Right cardiac atrium (tissue), 5 donors: ENCODE measurements around the gene SLC3A2. TPM values are rescaled to one million over a fixed set of nuclear protein-coding genes. Genes with fewer than 3 reads are reported as not detected.
A peak's percentile ranks its signal among the peaks of the same experiment; 100 is the strongest.
"Not testable (repeated sequence)": the region's sequence is repeated elsewhere in the genome, so short reads cannot be mapped to it uniquely, and the experiment has no call there.

Source experiments
- ATAC-seq, 2 donors: fragments of 200-7000 bp; cut with Tn5 transposase; one replicate each; pipeline versions ENCODE4 v1.8.0 to v1.9.1; 2020; ENCODE audit warnings: moderate library complexity in 2 of 2, mild to moderate bottlenecking in 1 of 2
- DNase-seq, 3 donors: peaks; one replicate each; pipeline ENCODE4 v3.0.0-alpha.2; 2020
- H3K27ac ChIP-seq: one replicate; pipeline ENCODE4 v1.5.1; 2013; ENCODE audit warnings: mild to moderate bottlenecking, low read length, control low read depth, moderate library complexity
- H3K27me3 ChIP-seq: one replicate; pipeline ENCODE4 v1.6.1; 2013; ENCODE audit not compliant: control insufficient read depth, insufficient read depth
- H3K4me1 ChIP-seq: one replicate; pipeline ENCODE4 v1.6.1; 2013; ENCODE audit warnings: low read length; ENCODE audit not compliant: control insufficient read depth, insufficient read depth
- H3K4me3 ChIP-seq: one replicate; pipeline ENCODE4 v1.5.1; 2013; ENCODE audit warnings: low read length, control low read depth
- H3K9me3 ChIP-seq: one replicate; pipeline ENCODE4 v1.6.1; 2013; ENCODE audit warnings: low read length; ENCODE audit not compliant: control insufficient read depth
- WGBS: extraction: QIAGEN DNeasy Blood & Tissue Kit; methylation state at CpG from one replicate; pipeline ENCODE4 v1.1.7; 2013; 5-methylcytosine and 5-hydroxymethylcytosine counted together
- intact Hi-C, 4 donors: fragments of 100-400 bp; cut with DNase I; formaldehyde crosslinking; loops; one replicate each; pipeline versions ENCODE4 v1.11.0 to v1.14.0; 2022 to 2023
- polyA plus RNA-seq: library from polyadenylated mRNA; stranded (reverse); fragments of 200-250 nt; gene quantifications from one replicate; pipeline ENCODE4 v1.2.3, GENCODE V29; 2013
- total RNA-seq, 4 donors: library from RNA; stranded (reverse); fragmentation: NEBNext Ultra II Directional; extraction: Animal tissue kit (Norgen Biotek cat#: 25700); gene quantifications; one replicate each; pipeline ENCODE4 v1.2.1, GENCODE V29; 2021
- donor health status: healthy with polysubstance abuse.
- donor health status: DM: no; HTN: yes; CAD: no.
- donor health status: DM: no; HTN: no; CAD: no.
- donor health status: DM: no; HTN: yes; CAD: no; lungs with severe emphysema.
- donor health status: DM: yes; HTN: yes; CAD: no.

Gene SLC3A2
- total and polyA plus RNA-seq, 5 donors: 28.1 to 64.1 (median 40.2) TPM

DNA sequence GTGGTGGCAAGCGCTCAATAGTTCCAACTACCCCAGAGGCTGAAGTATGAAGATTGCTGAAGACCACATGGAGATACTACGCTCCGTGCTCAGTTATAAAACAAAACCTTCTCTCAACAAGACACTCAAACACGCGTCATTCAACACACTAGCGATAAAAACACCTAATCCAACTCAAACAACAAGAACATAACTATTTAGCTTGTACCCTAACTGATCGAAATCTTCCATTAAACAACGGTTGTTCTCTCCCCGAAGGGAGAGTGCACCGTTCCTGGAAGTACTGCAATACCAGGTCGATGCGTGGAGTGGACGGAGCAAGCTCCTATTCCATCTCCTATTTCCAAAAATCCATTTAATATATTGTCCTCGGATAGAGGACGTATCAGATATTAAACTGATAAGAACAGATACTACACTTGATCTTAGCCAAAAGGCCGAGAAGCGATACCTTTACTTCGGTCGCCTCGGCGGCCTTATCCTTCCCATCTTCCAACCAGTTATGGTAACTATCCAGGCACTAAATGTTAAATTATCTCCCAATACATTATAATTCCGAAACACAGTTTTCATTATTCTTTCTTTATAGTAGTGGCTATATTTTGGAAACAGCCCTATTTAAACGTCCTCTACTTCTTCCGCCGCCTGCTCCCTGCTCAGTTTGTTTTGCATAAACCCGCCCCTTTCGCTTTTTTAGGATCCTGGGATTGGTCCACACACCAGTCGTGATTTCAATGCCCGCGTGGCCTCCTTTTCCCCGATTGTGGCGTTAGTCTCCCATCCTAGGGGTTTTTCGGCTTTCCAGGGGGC, 39.1 kb upstream of the SLC3A2 start:
- WGBS: under 1% methylated on average over 33 of the region's 33 CpGs
- Histone ChIP-seq H3K27ac (peak overlapping the region; percentile 99), H3K4me1 (no peaks in the 10 kb centered on the region), H3K9me3 (no peaks in the 10 kb centered on the region), H3K27me3 (no peaks in the 10 kb centered on the region), H3K4me3 (peak overlapping the region; percentile 92)
- intact Hi-C loops: no loop called here
- DNase-seq (peak; percentile 86 to 91 (median 90)), ATAC-seq (peak; percentile 84)

DNA sequence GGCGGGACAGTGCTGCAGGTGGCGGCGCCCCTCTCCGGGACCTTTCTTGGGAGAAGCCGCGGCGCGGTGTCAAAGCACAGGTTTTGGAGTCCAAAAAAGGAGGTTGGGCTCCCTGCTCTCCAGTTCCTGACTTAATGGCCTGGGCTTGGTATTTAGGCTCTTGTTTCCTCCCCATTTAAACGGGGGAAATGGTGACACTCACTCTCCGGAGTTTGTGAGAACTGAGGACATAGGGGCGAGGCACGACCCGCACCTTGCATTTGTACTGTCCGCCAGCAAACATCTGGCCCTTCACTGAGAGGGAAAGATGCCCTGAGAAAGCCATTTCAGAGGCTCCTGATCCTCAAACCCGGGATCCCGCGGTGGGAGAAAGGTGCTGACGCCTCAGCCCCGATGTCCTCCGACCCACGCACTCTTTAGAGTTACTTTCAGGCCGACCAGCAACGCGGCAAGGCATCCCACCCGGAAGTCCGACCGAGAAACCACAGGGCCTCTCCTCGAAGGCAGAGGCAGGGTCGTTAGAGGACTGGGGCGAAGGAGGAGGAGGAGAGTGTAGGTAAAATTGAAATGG, 38.4 kb upstream of the SLC3A2 start:
- Histone ChIP-seq H3K9me3 (no peaks in the 10 kb centered on the region), H3K27me3 (no peaks in the 10 kb centered on the region), H3K4me1 (no peaks in the 10 kb centered on the region), H3K4me3 (peak overlapping the region; percentile 42), H3K27ac (peak overlapping the region; percentile 90)
- DNase-seq (peak; percentile 35 to 67 (median 66)), ATAC-seq (peak in 1 of 2 donors; percentile 1)
- intact Hi-C loops: no loop called here
- WGBS: 6% methylated on average over 30 of the region's 30 CpGs

DNA sequence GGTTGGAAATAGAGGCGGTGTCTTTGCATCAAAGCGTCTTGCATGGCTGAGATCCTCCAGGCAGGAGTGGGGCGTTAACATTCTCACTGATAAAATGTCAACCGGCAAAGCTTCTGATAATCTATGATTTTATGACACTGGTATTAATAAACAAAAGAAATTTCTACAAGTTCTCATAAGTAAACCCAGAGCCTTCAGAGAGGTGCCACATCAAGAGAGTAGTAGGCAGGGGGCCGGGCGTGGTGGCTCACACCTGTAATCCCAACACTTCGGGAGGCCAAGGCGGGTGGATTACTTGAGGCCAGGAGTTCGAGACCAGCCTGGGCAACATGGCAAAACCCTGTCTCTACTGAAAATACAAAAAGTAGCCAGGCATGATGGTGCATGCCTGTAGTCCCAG, 37.8 kb upstream of the SLC3A2 start:
- H3K27me3 ChIP-seq, H3K4me3 ChIP-seq, H3K4me1 ChIP-seq, ATAC-seq, intact Hi-C loops, H3K9me3 ChIP-seq, DNase-seq: not testable (repeated sequence)
- peak overlapping the region; percentile 90 for H3K27ac ChIP-seq
- 83% methylated on average over 9 of the region's 9 CpGs for WGBS

DNA sequence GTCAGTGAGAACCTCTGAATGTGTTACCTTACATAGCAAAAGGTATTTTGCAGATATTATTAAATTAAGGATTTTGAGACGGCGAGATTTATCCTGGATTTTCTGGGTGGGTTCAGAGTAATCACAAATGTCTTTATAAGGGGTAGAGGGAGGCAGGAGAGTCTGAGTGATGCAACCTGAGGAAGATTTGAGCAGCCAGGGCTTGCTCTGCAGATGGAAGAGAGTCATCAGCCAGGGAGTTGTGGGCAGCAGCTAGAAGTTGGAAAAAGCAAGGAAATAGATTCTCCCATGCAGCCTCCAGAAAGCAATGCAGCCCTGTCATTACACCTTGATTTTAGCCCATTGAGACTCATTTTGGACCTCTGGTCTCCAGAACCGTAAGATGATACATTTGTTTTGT, 37.2 kb upstream of the SLC3A2 start:
- Histone ChIP-seq H3K4me3 (no peak overlapping the region), H3K4me1 (no peaks in the 10 kb centered on the region), H3K27me3 (no peaks in the 10 kb centered on the region), H3K9me3 (no peaks in the 10 kb centered on the region), H3K27ac (no peak overlapping the region)
- WGBS: 98% methylated on average over 3 of the region's 3 CpGs
- ATAC-seq: no peak
- intact Hi-C loops: no loop called here
- no peak for DNase-seq

DNA sequence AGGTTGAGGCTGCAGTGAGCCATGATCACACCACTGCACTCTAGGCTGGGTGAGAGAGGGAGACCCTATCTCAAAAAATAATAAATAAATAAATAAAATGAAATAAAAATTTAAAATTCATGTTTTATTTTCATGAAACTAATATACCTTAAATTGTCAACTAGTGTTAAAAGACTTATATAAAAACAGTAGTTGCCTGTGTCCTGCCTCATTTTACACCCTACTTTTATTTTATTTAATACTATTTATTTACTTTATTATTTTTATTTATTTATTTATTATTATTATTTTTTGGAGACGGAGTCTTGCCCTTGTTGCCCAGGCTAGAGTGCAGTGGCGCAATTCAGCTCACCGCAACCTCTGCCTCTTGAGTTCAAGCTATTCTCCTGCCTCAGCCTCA, 36.5 kb upstream of the SLC3A2 start:
- DNase-seq: no peak
- Histone ChIP-seq H3K9me3 (no peaks in the 10 kb centered on the region), H3K27me3 (no peaks in the 10 kb centered on the region), H3K4me1 (no peaks in the 10 kb centered on the region), H3K4me3 (no peak overlapping the region), H3K27ac (no peak overlapping the region)
- WGBS: 99% methylated on average over 3 of the region's 3 CpGs
- no peak for ATAC-seq
- intact Hi-C loops: no loop called here

DNA sequence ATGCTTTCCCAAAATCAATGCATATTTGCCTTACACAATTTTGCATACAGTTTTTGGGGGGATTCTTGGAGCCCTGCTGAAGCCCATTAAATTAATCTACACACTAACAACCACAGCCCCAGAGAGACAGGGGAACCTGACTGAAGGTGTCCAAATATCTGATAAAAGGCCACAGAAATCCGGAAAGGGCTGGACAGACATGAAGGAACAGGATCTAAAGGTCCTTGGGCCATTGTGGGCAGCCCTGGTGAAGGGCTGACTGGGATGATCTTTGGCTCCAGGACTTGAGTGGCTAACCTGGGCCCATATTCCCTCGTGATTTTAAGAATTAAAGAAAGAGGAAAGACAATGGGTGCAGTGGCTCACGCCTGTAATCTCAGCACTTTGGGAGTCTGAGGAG, 34.5 kb upstream of the SLC3A2 start:
- Histone ChIP-seq H3K4me1 (no peaks in the 10 kb centered on the region), H3K4me3 (no peak overlapping the region), H3K27ac (no peak overlapping the region), H3K27me3 (no peaks in the 10 kb centered on the region), H3K9me3 (no peaks in the 10 kb centered on the region)
- intact Hi-C loops: no loop called here
- 88% methylated on average over 3 of the region's 3 CpGs for WGBS
- ATAC-seq (no peak), DNase-seq (no peak)

DNA sequence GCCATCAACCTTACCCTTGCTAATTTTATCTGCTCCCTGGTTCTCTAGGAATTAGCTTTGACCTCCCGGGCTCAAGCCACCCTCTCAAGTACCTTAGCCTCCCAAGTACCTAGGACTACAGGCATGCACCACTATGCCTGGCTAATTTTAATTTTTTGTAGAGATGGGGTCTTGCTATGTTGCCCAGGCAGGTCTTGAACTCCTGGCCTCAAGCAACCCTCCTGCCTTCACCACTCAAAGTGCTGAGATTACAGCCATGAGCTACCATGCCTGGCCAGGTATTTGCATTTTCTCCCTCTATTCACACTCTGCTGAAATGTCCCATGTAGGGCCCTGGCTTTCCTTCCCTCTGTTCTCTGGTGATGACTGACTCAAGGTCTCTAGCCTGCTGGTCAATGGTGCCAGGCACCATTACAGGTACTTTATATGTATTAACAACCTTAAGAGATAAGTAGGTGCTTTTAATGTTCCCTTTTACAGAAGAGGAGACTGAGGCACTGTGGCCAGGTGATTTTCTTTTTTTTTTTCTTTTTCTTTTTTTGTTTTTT, 32.9 kb upstream of the SLC3A2 start:
- H3K4me3 ChIP-seq: no peak overlapping the region
- DNase-seq (no peak), ATAC-seq (no peak)
- no peak overlapping the region for H3K27ac ChIP-seq
- H3K27me3 ChIP-seq: no peaks in the 10 kb centered on the region
- no peaks in the 10 kb centered on the region for H3K9me3 ChIP-seq
- WGBS: 94% methylated on average over 1 of the region's 1 CpG
- H3K4me1 ChIP-seq: no peaks in the 10 kb centered on the region
- intact Hi-C loops: no loop called here

DNA sequence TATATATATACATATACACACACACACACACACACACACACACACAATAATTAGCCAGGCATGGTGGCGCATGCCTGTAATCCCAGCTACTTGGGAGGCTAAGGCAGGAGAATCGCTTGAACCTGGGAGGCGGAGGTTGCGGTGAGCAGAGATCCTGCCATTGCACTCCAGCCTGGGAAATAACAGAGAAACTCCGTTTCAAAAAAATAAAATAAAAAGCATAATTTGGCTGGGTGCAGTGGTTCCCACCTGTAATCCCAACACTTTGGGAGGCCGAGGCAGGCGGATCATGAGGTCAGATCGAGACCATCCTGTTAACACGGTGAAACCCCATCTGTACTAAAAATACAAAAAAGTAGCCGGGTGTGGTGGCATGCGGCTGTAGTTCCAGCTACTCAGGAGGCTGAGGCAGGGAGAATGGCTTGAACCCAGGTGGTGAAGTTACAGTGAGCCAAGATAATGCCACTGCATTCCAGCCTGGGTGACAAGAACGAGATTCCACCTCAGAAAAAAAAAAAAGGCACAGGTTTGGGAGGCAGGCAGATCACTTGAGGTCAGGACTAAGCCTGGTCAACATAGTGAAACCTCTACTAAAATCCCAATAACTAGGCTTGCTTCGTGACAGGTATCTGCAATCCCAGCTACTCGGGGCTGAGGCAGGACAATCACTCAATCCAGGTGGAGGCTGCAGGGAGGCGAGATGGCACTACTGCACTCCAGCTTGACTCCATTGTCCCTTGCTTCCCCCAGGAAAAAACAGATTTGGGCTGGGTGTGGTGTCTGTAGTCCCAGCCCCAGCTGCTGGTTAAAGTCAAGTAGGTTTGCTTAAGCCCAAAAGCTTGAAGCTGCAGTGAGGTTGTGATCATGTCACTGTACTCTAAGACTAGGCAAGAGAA, 29.5 kb upstream of the SLC3A2 start:
- Histone ChIP-seq H3K27me3 (no peaks in the 10 kb centered on the region), H3K4me1 (no peaks in the 10 kb centered on the region), H3K27ac (no peak overlapping the region), H3K4me3 (no peak overlapping the region), H3K9me3 (no peaks in the 10 kb centered on the region)
- ATAC-seq (no peak), DNase-seq (no peak)
- intact Hi-C loops: no loop called here
- WGBS: 59% methylated on average over 15 of the region's 15 CpGs

DNA sequence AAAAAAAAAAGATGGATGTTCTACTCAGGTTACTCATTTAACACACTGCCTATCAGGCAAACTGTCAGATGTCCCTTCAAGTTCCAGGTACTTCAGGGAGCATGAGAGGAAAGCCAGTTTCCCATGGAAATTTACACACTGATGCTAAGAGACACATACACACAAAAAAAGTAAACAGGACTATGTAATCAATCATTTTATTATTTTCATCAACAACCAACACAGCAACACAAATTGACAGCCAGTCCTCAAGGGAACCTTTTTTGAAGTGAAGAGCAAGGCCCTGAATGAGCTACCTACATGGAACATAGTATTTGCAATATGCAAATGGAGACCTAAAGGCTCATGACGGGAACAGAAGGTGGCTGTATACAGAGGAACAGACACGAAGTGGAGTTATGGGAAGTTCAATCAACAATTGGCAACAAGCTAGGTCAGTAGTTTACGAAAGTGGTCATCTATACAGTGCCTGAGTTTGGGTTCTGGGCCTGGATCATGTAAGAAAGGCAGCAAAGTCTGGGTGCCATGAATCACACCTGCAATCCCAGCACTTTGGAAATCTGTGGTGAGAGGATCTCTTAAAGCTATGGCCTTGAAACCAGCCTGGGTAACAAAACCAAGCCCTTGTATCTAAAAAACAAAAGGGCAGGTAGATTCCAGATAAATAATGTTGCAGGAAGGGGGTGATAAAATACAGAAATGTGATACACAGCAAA, 28.7 kb upstream of the SLC3A2 start:
- H3K9me3 ChIP-seq: no peaks in the 10 kb centered on the region
- H3K4me1 ChIP-seq: no peaks in the 10 kb centered on the region
- WGBS: 59% methylated on average over 3 of the region's 3 CpGs
- intact Hi-C loops: no loop called here
- no peak overlapping the region for H3K27ac ChIP-seq
- DNase-seq (no peak), ATAC-seq (no peak)
- H3K27me3 ChIP-seq: no peaks in the 10 kb centered on the region
- no peak overlapping the region for H3K4me3 ChIP-seq

DNA sequence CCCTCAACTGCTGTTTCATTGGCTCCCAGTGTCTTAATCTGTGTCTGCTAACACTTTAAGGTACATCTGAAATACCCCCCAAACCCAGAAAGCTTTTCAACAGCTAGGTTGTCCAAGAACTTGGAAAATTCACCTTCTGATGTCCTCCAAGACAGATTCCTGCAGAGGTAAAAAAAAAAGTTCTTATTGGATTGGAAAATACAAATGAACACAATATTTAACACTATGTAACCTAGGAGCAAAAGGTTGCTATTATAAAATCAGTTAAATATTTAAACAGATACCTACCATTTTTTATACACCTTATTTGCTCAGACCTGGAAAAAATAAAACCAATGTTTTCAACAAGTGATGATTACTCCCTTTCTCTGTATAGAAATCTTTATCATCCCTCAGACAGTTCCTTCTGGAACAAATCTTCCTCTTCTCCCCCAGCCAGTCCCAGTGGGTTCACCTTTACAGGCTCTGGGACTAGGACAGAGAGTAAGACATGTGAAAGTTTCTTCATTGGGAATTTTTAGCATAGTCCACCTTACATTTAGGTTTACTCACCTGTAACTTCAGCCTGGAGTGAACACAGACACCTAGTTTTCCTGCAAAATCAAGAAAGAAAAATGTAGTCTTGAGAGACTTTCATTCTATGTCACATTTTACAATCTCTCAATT, 28.0 kb upstream of the SLC3A2 start:
- Histone ChIP-seq H3K4me3 (no peak overlapping the region), H3K27me3 (no peaks in the 10 kb centered on the region), H3K9me3 (no peaks in the 10 kb centered on the region), H3K27ac (no peak overlapping the region), H3K4me1 (no peaks in the 10 kb centered on the region)
- intact Hi-C loops: no loop called here
- no peak for ATAC-seq
- DNase-seq: no peak
